Central memory CD8-positive, alpha-beta T cell (primary cell): Measurements from ENCODE around the gene TEX2.
"Not testable (repeated sequence)": the region's sequence is repeated elsewhere in the genome, so short reads cannot be mapped to it uniquely, and the experiment has no call there.

Source experiments
- ATAC-seq: fragments of 150-1000 bp; cut with Tn5 transposase; replicated peaks from 2 replicates; pipeline ENCODE4 v1.10.0; 2022; ENCODE audit warnings: mild to moderate bottlenecking, moderate FRiP score, moderate number of reproducible peaks; ENCODE audit not compliant: poor library complexity, severe bottlenecking; ENCODE audit errors: extremely low read depth
- DNase-seq, 2 donors: peaks; one replicate each; pipeline ENCODE4 v3.0.0; 2021; ENCODE audit warnings: low spot score in 2 of 2
- H3K27ac Mint-ChIP-seq: one replicate; pipeline ENCODE4 v1.8.0; 2022; ENCODE audit warnings: low read depth, mild to moderate bottlenecking, moderate library complexity, mixed read lengths
- H3K27me3 Mint-ChIP-seq: one replicate; pipeline ENCODE4 v1.8.0; 2022; ENCODE audit warnings: mixed read lengths
- H3K36me3 Mint-ChIP-seq: one replicate; pipeline ENCODE4 v1.8.0; 2022; ENCODE audit warnings: mild to moderate bottlenecking, moderate library complexity, mixed read lengths; ENCODE audit not compliant: insufficient read depth
- H3K4me1 Mint-ChIP-seq: one replicate; pipeline ENCODE4 v1.8.0; 2022; ENCODE audit warnings: mixed read lengths
- H3K4me3 Mint-ChIP-seq: one replicate; pipeline ENCODE4 v1.8.0; 2022; ENCODE audit warnings: mild to moderate bottlenecking, moderate library complexity, mixed read lengths
- H3K9me3 Mint-ChIP-seq: one replicate; pipeline ENCODE4 v1.8.0; 2022; ENCODE audit warnings: mixed read lengths

The TEX2 gene

GRCh38 chr17:64213995-64214811 lies 48.9 kb downstream of the TEX2 start:
- no peak for DNase-seq
- no peaks in the 10 kb centered on the region for H3K27me3 Mint-ChIP-seq
- no peak overlapping the region for H3K4me3 Mint-ChIP-seq
- H3K36me3 Mint-ChIP-seq = peaks cover 10% of the 10 kb centered on the region
- H3K27ac Mint-ChIP-seq = no peak overlapping the region
- peaks cover 15% of the 10 kb centered on the region for H3K4me1 Mint-ChIP-seq
- no peak for ATAC-seq
- no peaks in the 10 kb centered on the region for H3K9me3 Mint-ChIP-seq

GRCh38 chr17:64212122-64212521 lies 50.9 kb downstream of the TEX2 start:
- Mint-ChIP-seq H3K9me3 (no peaks in the 10 kb centered on the region), H3K27me3 (no peaks in the 10 kb centered on the region), H3K27ac (no peak overlapping the region), H3K4me1 (peaks cover 21% of the 10 kb centered on the region), H3K4me3 (no peak overlapping the region), H3K36me3 (peaks cover 10% of the 10 kb centered on the region)
- no peak for ATAC-seq
- no peak for DNase-seq

GRCh38 chr17:64209983-64210382 lies 53.1 kb downstream of the TEX2 start:
- Mint-ChIP-seq H3K27me3 (no peaks in the 10 kb centered on the region), H3K4me1 (peaks cover 25% of the 10 kb centered on the region), H3K9me3 (no peaks in the 10 kb centered on the region), H3K4me3 (no peak overlapping the region), H3K27ac (no peak overlapping the region), H3K36me3 (peaks cover 10% of the 10 kb centered on the region)
- DNase-seq = no peak
- no peak for ATAC-seq

GRCh38 chr17:64209356-64209941 lies 53.6 kb downstream of the TEX2 start:
- H3K4me3 Mint-ChIP-seq = no peak overlapping the region
- ATAC-seq = no peak
- no peaks in the 10 kb centered on the region for H3K27me3 Mint-ChIP-seq
- DNase-seq = no peak
- no peak overlapping the region for H3K27ac Mint-ChIP-seq
- H3K36me3 Mint-ChIP-seq = peaks cover 13% of the 10 kb centered on the region
- no peaks in the 10 kb centered on the region for H3K9me3 Mint-ChIP-seq
- peaks cover 25% of the 10 kb centered on the region for H3K4me1 Mint-ChIP-seq

- H3K27ac Mint-ChIP-seq, H3K27me3 Mint-ChIP-seq, DNase-seq, H3K9me3 Mint-ChIP-seq, ATAC-seq, H3K4me3 Mint-ChIP-seq: not testable (repeated sequence)
- peaks cover 25% of the 10 kb centered on the region for H3K4me1 Mint-ChIP-seq
- peaks cover 13% of the 10 kb centered on the region for H3K36me3 Mint-ChIP-seq
Measured at GRCh38 chr17:64208656-64209055, 54.4 kb downstream of the TEX2 start.

GRCh38 chr17:64205804-64206203 lies 57.3 kb downstream of the TEX2 start:
- Mint-ChIP-seq H3K27ac (no peak overlapping the region), H3K4me1 (peaks cover 28% of the 10 kb centered on the region), H3K36me3 (peaks cover 5% of the 10 kb centered on the region), H3K27me3 (no peaks in the 10 kb centered on the region), H3K9me3 (no peaks in the 10 kb centered on the region), H3K4me3 (no peak overlapping the region)
- ATAC-seq (no peak), DNase-seq (no peak)

GRCh38 chr17:64203630-64204029 lies 59.4 kb downstream of the TEX2 start:
- Mint-ChIP-seq H3K27me3 (no peaks in the 10 kb centered on the region), H3K36me3 (peaks cover 2% of the 10 kb centered on the region), H3K4me1 (peaks cover 23% of the 10 kb centered on the region), H3K27ac (no peak overlapping the region), H3K4me3 (no peak overlapping the region), H3K9me3 (no peaks in the 10 kb centered on the region)
- DNase-seq (no peak), ATAC-seq (no peak)

- no peak for DNase-seq
- ATAC-seq = no peak
Measured at GRCh38 chr17:64202683-64203344, 60.2 kb downstream of the TEX2 start.

GRCh38 chr17:64200080-64201032 lies 62.7 kb downstream of the TEX2 start:
- DNase-seq (no peak), ATAC-seq (no peak)
- no peaks in the 10 kb centered on the region for H3K9me3 Mint-ChIP-seq

More at GRCh38 chr17:64202683-64203344, 60.2 kb downstream of the TEX2 start:
- Mint-ChIP-seq H3K27ac (no peak overlapping the region), H3K36me3 (peaks cover 2% of the 10 kb centered on the region), H3K4me1 (peaks cover 23% of the 10 kb centered on the region), H3K4me3 (no peak overlapping the region), H3K9me3 (no peaks in the 10 kb centered on the region), H3K27me3 (no peaks in the 10 kb centered on the region)

GRCh38 chr17:64198331-64199090 lies 64.5 kb downstream of the TEX2 start:
- no peak for DNase-seq
- Mint-ChIP-seq H3K36me3 (peaks cover under 1% of the 10 kb centered on the region), H3K4me3 (no peak overlapping the region), H3K27me3 (no peaks in the 10 kb centered on the region), H3K4me1 (peaks cover 14% of the 10 kb centered on the region), H3K9me3 (no peaks in the 10 kb centered on the region), H3K27ac (no peak overlapping the region)
- ATAC-seq = no peak

More at GRCh38 chr17:64200080-64201032, 62.7 kb downstream of the TEX2 start:
- H3K27me3 Mint-ChIP-seq = no peaks in the 10 kb centered on the region
- no peak overlapping the region for H3K4me3 Mint-ChIP-seq
- H3K36me3 Mint-ChIP-seq = peaks cover 2% of the 10 kb centered on the region
- H3K4me1 Mint-ChIP-seq = peaks cover 14% of the 10 kb centered on the region
- no peak overlapping the region for H3K27ac Mint-ChIP-seq

GRCh38 chr17:64196601-64197000 lies 66.5 kb downstream of the TEX2 start:
- Mint-ChIP-seq H3K9me3 (no peaks in the 10 kb centered on the region), H3K36me3 (peaks cover 1% of the 10 kb centered on the region), H3K4me3 (no peak overlapping the region), H3K27ac (no peak overlapping the region), H3K27me3 (no peaks in the 10 kb centered on the region), H3K4me1 (peaks cover 9% of the 10 kb centered on the region)
- ATAC-seq = no peak
- DNase-seq = no peak
